Measurements from ENCODE around the gene NR2C1.

NR2C1 gene

DNA sequence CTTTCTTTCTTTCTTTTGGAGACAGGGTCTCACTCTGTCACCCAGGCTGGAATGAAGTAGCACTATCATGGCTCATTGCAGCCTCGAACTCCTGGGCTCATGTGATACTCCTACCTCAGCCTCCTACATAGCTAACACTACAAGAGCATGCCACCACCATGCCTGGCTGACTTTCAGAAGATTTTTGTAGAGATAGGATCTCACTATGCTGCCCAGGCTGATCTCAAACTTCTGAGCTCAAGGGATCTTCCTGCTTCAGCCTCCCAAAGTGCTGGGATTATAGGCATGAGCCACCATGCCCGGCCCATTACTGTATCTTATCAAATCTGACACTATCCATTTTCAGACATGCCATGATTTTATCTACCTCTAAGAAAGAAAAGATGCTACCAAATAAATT is 101.5 kb downstream of the NR2C1 start:
- in situ Hi-C loops (cut with MboI; ENCODE audit: low sequenced_read_pairs): no loop called here

DNA sequence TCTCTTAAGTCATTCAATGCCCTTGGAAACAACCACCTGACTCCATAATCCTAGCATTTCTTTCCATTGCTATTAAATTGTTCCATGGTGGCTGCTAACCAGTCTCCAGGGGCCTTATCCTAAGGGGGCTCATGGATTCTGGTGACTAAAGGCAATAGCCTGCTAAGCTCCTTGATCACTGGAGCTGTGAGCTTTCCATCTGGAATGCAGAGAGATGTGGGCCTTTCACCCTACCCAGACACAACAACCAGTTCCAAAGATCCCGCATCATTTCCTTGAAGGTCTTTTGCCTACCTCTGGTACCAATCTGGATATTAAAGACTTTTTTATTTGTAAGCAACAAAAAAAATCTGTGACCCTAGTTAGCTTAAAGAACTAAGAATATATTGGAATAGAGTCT is 102.9 kb downstream of the NR2C1 start:
- in situ Hi-C loops (cut with MboI; ENCODE audit: low sequenced_read_pairs): no loop called here
